Gastrocnemius medialis (tissue), 4 donors: Measurements from ENCODE around the gene MEX3A. TPM values are rescaled to one million over a fixed set of nuclear protein-coding genes. Genes with fewer than 3 reads are reported as not detected.

Experiments
- ATAC-seq, 2 donors: fragments of 150-250 bp; one replicate each; pipeline ENCODE4 v1.9.1; 2016
- DNase-seq, 2 donors: peaks; one replicate each; pipeline ENCODE4 v3.0.0-alpha.2; 2019
- H3K27ac ChIP-seq, 4 donors: fragments of 200-600 bp; sonication (generic); 1 replicate in 1 of 4; 2 replicates in 3 of 4; pipeline ENCODE4 v1.5.1; 2016 to 2018; ENCODE audit warnings: mild to moderate bottlenecking in 2 of 4, moderate library complexity in 1 of 4
- H3K27me3 ChIP-seq, 3 donors: fragments of 200-600 bp; sonication (generic) in 2 of 3; 1 replicate in 1 of 3; 2 replicates in 2 of 3; pipeline versions ENCODE4 v1.5.1 to v1.6.0; 2016 to 2019; ENCODE audit warnings: mild to moderate bottlenecking in 1 of 3, moderate library complexity in 1 of 3
- H3K36me3 ChIP-seq, 2 donors: fragments of 200-600 bp; sonication (generic) in 1 of 2; one replicate each; pipeline ENCODE4 v1.5.1; 2017 to 2018
- H3K4me1 ChIP-seq, 2 donors: fragments of 200-600 bp; sonication (generic) in 1 of 2; one replicate each; pipeline ENCODE4 v1.5.1; 2016 to 2017; ENCODE audit warnings: mild to moderate bottlenecking in 2 of 2
- H3K4me3 ChIP-seq, 4 donors: fragments of 200-600 bp; sonication (generic) in 3 of 4; 1 replicate in 1 of 4; 2 replicates in 3 of 4; pipeline ENCODE4 v1.5.1; 2016 to 2019; ENCODE audit warnings: mild to moderate bottlenecking in 2 of 4
- H3K9me3 ChIP-seq, 3 donors: fragments of 200-600 bp; sonication (generic) in 2 of 3; 1 replicate in 1 of 3; 2 replicates in 2 of 3; pipeline ENCODE4 v1.5.1; 2016 to 2019
- CTCF ChIP-seq, 5 experiments: fragments of 450-650 bp in 3 of 5; fragments of 200-600 bp in 2 of 5; sonication (generic) in 2 of 5; IDR thresholded peaks in 4 of 5; conservative IDR thresholded peaks in 1 of 5; 1 replicate in 4 of 5; 2 replicates in 1 of 5; pipeline ENCODE4 v1.5.1; 2016 to 2019; ENCODE audit warnings: antibody characterized with exemption in 5 of 5, mild to moderate bottlenecking in 3 of 5, moderate library complexity in 3 of 5
- POLR2A ChIP-seq, 2 donors: fragments of 450-650 bp; IDR thresholded peaks; one replicate each; pipeline ENCODE4 v1.6.1; 2017; ENCODE audit warnings: antibody characterized with exemption in 2 of 2, mild to moderate bottlenecking in 2 of 2, moderate library complexity in 2 of 2
- in situ Hi-C, 4 donors: fragments of 200-750 bp; cut with MboI; loops; one replicate each; pipeline versions ENCODE4 v1.15.0 to v1.8.0; 2017; ENCODE audit warnings: low sequenced_read_pairs in 4 of 4
- intact Hi-C: fragments of 100-400 bp; cut with DNase I; formaldehyde crosslinking; loops from one replicate; pipeline ENCODE4 v1.15.1; 2023; ENCODE audit warnings: low total_unique reads
- total RNA-seq, 4 donors: library from RNA; depleted of rRNA; stranded (reverse); fragments of >200 nt; gene quantifications; one replicate each; pipeline versions ENCODE4 v1.1.0 to v1.2.3, GENCODE V29; 2016

MEX3A gene
- total RNA-seq, 4 donors from 2014 or later = not detected

- DNase-seq = no peak
- no peak for ATAC-seq
- in situ Hi-C loops (loop anchor here in 1 of 4 donors (25.0 kb wide), 1 partner anchor 387 kb away; no protein-coding TSS in a partner anchor), intact Hi-C loops (loop anchor here (10.0 kb wide), 1 partner anchor 364 kb away; no protein-coding TSS in a partner anchor)
- Histone ChIP-seq H3K4me3 (no peak overlapping the region), H3K4me1 (peaks cover 40 to 42% of the 10 kb centered on the region in 2 donors), H3K27ac (no peak overlapping the region), H3K9me3 (no peaks in the 10 kb centered on the region), H3K27me3 (no peaks in the 10 kb centered on the region), H3K36me3 (no peaks in the 10 kb centered on the region)
- TF ChIP-seq CTCF (IDR thresholded peaks at IDR 0.05 in 4 of 5, conservative IDR thresholded peaks at IDR 0.05 in 1 of 5) = no peak
- no peak for TF ChIP-seq POLR2A (IDR thresholded peaks at IDR 0.05)
Measured at GRCh38 chr1:156100205-156100995, 18.1 kb upstream of the MEX3A start.

GRCh38 chr1:156099282-156099681 lies 17.0 kb upstream of the MEX3A start:
- Histone ChIP-seq H3K27me3 (no peaks in the 10 kb centered on the region), H3K9me3 (no peaks in the 10 kb centered on the region), H3K4me3 (no peak overlapping the region), H3K4me1 (peaks cover 31% of the 10 kb centered on the region in 2 donors), H3K27ac (no peak overlapping the region), H3K36me3 (no peaks in the 10 kb centered on the region)
- ATAC-seq (no peak), DNase-seq (no peak)
- in situ Hi-C loops = loop anchor here in 3 of 4 donors (5.0 kb wide), 1 partner anchor 33 kb away; no protein-coding TSS in a partner anchor
- intact Hi-C loops = loop anchor here (5.0 kb wide), 2 partner anchors 113 to 183 kb away; partner anchors contain the start of genes PMF1, SMG5 and TMEM79
- no peak for TF ChIP-seq POLR2A (IDR thresholded peaks at IDR 0.05)
- no peak for TF ChIP-seq CTCF (IDR thresholded peaks at IDR 0.05 in 4 of 5, conservative IDR thresholded peaks at IDR 0.05 in 1 of 5)

GRCh38 chr1:156098784-156099183 lies 16.5 kb upstream of the MEX3A start:
- DNase-seq = no peak
- H3K27me3 ChIP-seq = no peaks in the 10 kb centered on the region
- no peak for TF ChIP-seq POLR2A (IDR thresholded peaks at IDR 0.05)
- TF ChIP-seq CTCF (IDR thresholded peaks at IDR 0.05 in 4 of 5, conservative IDR thresholded peaks at IDR 0.05 in 1 of 5) = no peak
- H3K27ac ChIP-seq = no peak overlapping the region
- in situ Hi-C loops = loop anchor here in 3 of 4 donors (5.0 kb wide), 1 partner anchor 34 kb away; no protein-coding TSS in a partner anchor
- no peak overlapping the region for H3K4me3 ChIP-seq
- peaks cover 26 to 27% of the 10 kb centered on the region in 2 donors for H3K4me1 ChIP-seq
- intact Hi-C loops = loop anchor here (5.0 kb wide), 2 partner anchors 114 to 184 kb away; partner anchors contain the start of genes PMF1, SMG5 and TMEM79
- H3K9me3 ChIP-seq = no peaks in the 10 kb centered on the region
- H3K36me3 ChIP-seq = no peaks in the 10 kb centered on the region
- no peak for ATAC-seq

GRCh38 chr1:156097499-156098178 lies 15.4 kb upstream of the MEX3A start:
- TF ChIP-seq CTCF (IDR thresholded peaks at IDR 0.05 in 4 of 5, conservative IDR thresholded peaks at IDR 0.05 in 1 of 5) (no peak), POLR2A (IDR thresholded peaks at IDR 0.05) (no peak)
- Histone ChIP-seq H3K27me3 (no peaks in the 10 kb centered on the region), H3K9me3 (no peaks in the 10 kb centered on the region), H3K36me3 (no peaks in the 10 kb centered on the region), H3K4me3 (no peak overlapping the region), H3K27ac (peak overlapping the region; percentile 50 to 80 (median 74)), H3K4me1 (peaks cover 15 to 23% of the 10 kb centered on the region in 2 donors)
- intact Hi-C loops (loop anchor here (5.0 kb wide), 2 partner anchors 115 to 185 kb away; partner anchors contain the start of genes PMF1, SMG5 and TMEM79), in situ Hi-C loops (loop anchor here in 3 of 4 donors (5.0 kb wide), 1 partner anchor 35 kb away; no protein-coding TSS in a partner anchor)
- ATAC-seq (no peak), DNase-seq (no peak)
